T follicular helper cell (primary cell): ENCODE data around the gene GRM1.

Source experiments
- DNase-seq: peaks from one replicate; pipeline ENCODE4 v3.0.0-alpha.2; 2020; ENCODE audit warnings: low read depth

GRM1 gene

GRCh38 chr6:146481527-146481926 is 452.7 kb downstream of the GRM1 start:
- DNase-seq: no peak

GRCh38 chr6:146484411-146484810 is 455.5 kb downstream of the GRM1 start:
- DNase-seq: no peak
